Esophagus muscularis mucosa (tissue), 4 donors: ENCODE measurements around the gene EPGN. TPM values are rescaled to one million over a fixed set of nuclear protein-coding genes. Genes with fewer than 3 reads are reported as not detected.

Experiments used
- DNase-seq: peaks from one replicate; pipeline ENCODE4 v3.0.0-alpha.2; 2017; ENCODE audit errors: extremely low spot score
- H3K27ac ChIP-seq, 4 donors: fragments of 200-600 bp; sonication (generic); replicated peaks in 1 of 4; 1 replicate in 3 of 4; 2 replicates in 1 of 4; pipeline ENCODE4 v1.5.1; 2016 to 2019; ENCODE audit warnings: mild to moderate bottlenecking in 1 of 4
- H3K27me3 ChIP-seq, 4 donors: fragments of 200-600 bp; sonication (generic); one replicate each; pipeline versions ENCODE4 v1.5.1 to v1.6.0; 2016 to 2019
- H3K36me3 ChIP-seq, 4 donors: fragments of 200-600 bp; sonication (generic); one replicate each; pipeline ENCODE4 v1.5.1; 2016 to 2019
- H3K4me1 ChIP-seq, 4 donors: fragments of 200-600 bp; sonication (generic); one replicate each; pipeline ENCODE4 v1.5.1; 2016 to 2019
- H3K4me3 ChIP-seq, 4 donors: fragments of 200-600 bp; sonication (generic); 1 replicate in 2 of 4; 2 replicates in 2 of 4; pipeline ENCODE4 v1.5.1; 2016 to 2019; ENCODE audit warnings: mild to moderate bottlenecking in 4 of 4, moderate library complexity in 1 of 4
- H3K9me3 ChIP-seq, 4 donors: fragments of 200-600 bp; sonication (generic); 1 replicate in 3 of 4; 2 replicates in 1 of 4; pipeline ENCODE4 v1.5.1; 2016 to 2019
- CTCF ChIP-seq, 3 experiments: fragments of 200-600 bp in 2 of 3; fragments of 450-650 bp in 1 of 3; sonication (generic) in 2 of 3; IDR thresholded peaks; one replicate each; pipeline ENCODE4 v1.5.1; 2017 to 2019; ENCODE audit warnings: antibody characterized with exemption in 3 of 3, mild to moderate bottlenecking in 2 of 3, moderate library complexity in 1 of 3
- EP300 ChIP-seq: sonication (generic); formaldehyde crosslinking; IDR thresholded peaks from one replicate; pipeline ENCODE4 v1.6.1; 2017; ENCODE audit warnings: antibody characterized with exemption
- POLR2A ChIP-seq: fragments of 450-650 bp; IDR thresholded peaks from one replicate; pipeline ENCODE4 v1.6.1; 2017; ENCODE audit warnings: antibody characterized with exemption, moderate library complexity, mild to moderate bottlenecking, low read depth
- POLR2AphosphoS5 ChIP-seq, 2 donors: sonication (generic); formaldehyde crosslinking; IDR thresholded peaks; one replicate each; pipeline ENCODE4 v1.6.1; 2017; ENCODE audit warnings: antibody characterized with exemption in 2 of 2
- WGBS: methylation state at CpG from one replicate; pipeline ENCODE4 v1.1.5; 2018; 5-methylcytosine and 5-hydroxymethylcytosine counted together
- intact Hi-C: fragments of 100-400 bp; cut with DNase I; formaldehyde crosslinking; loops from one replicate; pipeline ENCODE4 v1.15.1; 2023
- total RNA-seq, 4 donors: library from RNA; depleted of rRNA; stranded (reverse); fragments of >200 nt; gene quantifications; one replicate each; pipeline versions ENCODE4 v1.1.0 to v1.2.1, GENCODE V29; 2016

The EPGN gene
- total RNA-seq, 4 donors from 2014 or later, result not detected

GRCh38 chr4:74282926-74283325 is 25.3 kb upstream of the EPGN start:
- H3K27ac ChIP-seq, result no peak overlapping the region
- no peak for TF ChIP-seq POLR2AphosphoS5 (IDR thresholded peaks at IDR 0.05)
- no peak for TF ChIP-seq CTCF (IDR thresholded peaks at IDR 0.05)
- no peak for TF ChIP-seq EP300
- TF ChIP-seq POLR2A, result no peak
- H3K4me1 ChIP-seq, result no peaks in the 10 kb centered on the region
- no peak for DNase-seq
- H3K27me3 ChIP-seq, result no peaks in the 10 kb centered on the region
- H3K4me3 ChIP-seq, result no peak overlapping the region
- H3K36me3 ChIP-seq, result no peaks in the 10 kb centered on the region
- intact Hi-C loops, result no loop called here
- no peaks in the 10 kb centered on the region for H3K9me3 ChIP-seq

- no peak overlapping the region for H3K27ac ChIP-seq
- no peaks in the 10 kb centered on the region for H3K36me3 ChIP-seq
- H3K27me3 ChIP-seq, result no peaks in the 10 kb centered on the region
- no peak for DNase-seq
- no peaks in the 10 kb centered on the region for H3K4me1 ChIP-seq
- no peaks in the 10 kb centered on the region for H3K9me3 ChIP-seq
- 92% methylated on average over 2 of the region's 2 CpGs for WGBS
- intact Hi-C loops, result no loop called here
- no peak overlapping the region for H3K4me3 ChIP-seq
- TF ChIP-seq CTCF (IDR thresholded peaks at IDR 0.05), result no peak
- TF ChIP-seq EP300, result no peak
- no peak for TF ChIP-seq POLR2A
- TF ChIP-seq POLR2AphosphoS5 (IDR thresholded peaks at IDR 0.05), result no peak
These were observed 24.7 kb upstream of the EPGN start for GRCh38 chr4:74283614-74284013.

- intact Hi-C loops, result no loop called here
- no peaks in the 10 kb centered on the region for H3K9me3 ChIP-seq
- no peak overlapping the region for H3K27ac ChIP-seq
- H3K27me3 ChIP-seq, result no peaks in the 10 kb centered on the region
- H3K36me3 ChIP-seq, result no peaks in the 10 kb centered on the region
- WGBS, result 89% methylated on average over 3 of the region's 3 CpGs
- no peak for DNase-seq
- H3K4me3 ChIP-seq, result no peak overlapping the region
- H3K4me1 ChIP-seq, result no peaks in the 10 kb centered on the region
- TF ChIP-seq POLR2AphosphoS5 (IDR thresholded peaks at IDR 0.05), result no peak
- no peak for TF ChIP-seq CTCF (IDR thresholded peaks at IDR 0.05)
- TF ChIP-seq POLR2A, result no peak
- no peak for TF ChIP-seq EP300
These were observed 24.2 kb upstream of the EPGN start for GRCh38 chr4:74284053-74284452.

- Histone ChIP-seq H3K27ac (no peak overlapping the region), H3K4me1 (no peaks in the 10 kb centered on the region), H3K27me3 (no peaks in the 10 kb centered on the region), H3K9me3 (no peaks in the 10 kb centered on the region), H3K4me3 (no peak overlapping the region), H3K36me3 (no peaks in the 10 kb centered on the region)
- intact Hi-C loops, result no loop called here
- 100% methylated on average over 1 of the region's 1 CpG for WGBS
- DNase-seq, result no peak
- no peak for TF ChIP-seq EP300
- no peak for TF ChIP-seq POLR2A
- no peak for TF ChIP-seq CTCF (IDR thresholded peaks at IDR 0.05)
- TF ChIP-seq POLR2AphosphoS5 (IDR thresholded peaks at IDR 0.05), result no peak
These were observed 21.1 kb upstream of the EPGN start for GRCh38 chr4:74287164-74287563.

GRCh38 chr4:74287791-74288190 is 20.5 kb upstream of the EPGN start:
- intact Hi-C loops, result no loop called here
- no peaks in the 10 kb centered on the region for H3K36me3 ChIP-seq
- H3K4me3 ChIP-seq, result no peak overlapping the region
- H3K9me3 ChIP-seq, result no peaks in the 10 kb centered on the region
- H3K27ac ChIP-seq, result no peak overlapping the region
- no peak for DNase-seq
- TF ChIP-seq POLR2A (no peak), POLR2AphosphoS5 (IDR thresholded peaks at IDR 0.05) (no peak), EP300 (no peak), CTCF (IDR thresholded peaks at IDR 0.05) (no peak)
- H3K27me3 ChIP-seq, result no peaks in the 10 kb centered on the region
- no peaks in the 10 kb centered on the region for H3K4me1 ChIP-seq
